GM23248 (cell line): ENCODE data around the gene TKT.

Experiments
- EZH2 ChIP-seq: fragments of 200-600 bp; sonication (generic); IDR thresholded peaks from 2 replicates; pipeline ENCODE4 v1.6.1; 2018; ENCODE audit warnings: antibody characterized with exemption, mild to moderate bottlenecking; ENCODE audit not compliant: insufficient read depth, poor library complexity, severe bottlenecking
- EZH2phosphoT487 ChIP-seq: fragments of 200-600 bp; sonication (generic); IDR thresholded peaks from 2 replicates; pipeline ENCODE4 v1.6.1; 2018; ENCODE audit warnings: antibody characterized with exemption, moderate library complexity, mild to moderate bottlenecking, low read depth; ENCODE audit not compliant: insufficient read depth

GRCh38 chr3:53181528-53181927 lies 74.3 kb downstream of the TKT start:
- TF ChIP-seq EZH2 (no peak), EZH2phosphoT487 (no peak)
